GM18520 (cell line): ENCODE measurements around the gene TERB2.
"Not testable (repeated sequence)": the region's sequence is repeated elsewhere in the genome, so short reads cannot be mapped to it uniquely, and the experiment has no call there.

Experiments used
- ATAC-seq: cut with Tn5 transposase; IDR thresholded peaks from one replicate; pipeline ENCODE4 v1.9.1; 2021; ENCODE audit not compliant: unreplicated experiment

The TERB2 gene

DNA sequence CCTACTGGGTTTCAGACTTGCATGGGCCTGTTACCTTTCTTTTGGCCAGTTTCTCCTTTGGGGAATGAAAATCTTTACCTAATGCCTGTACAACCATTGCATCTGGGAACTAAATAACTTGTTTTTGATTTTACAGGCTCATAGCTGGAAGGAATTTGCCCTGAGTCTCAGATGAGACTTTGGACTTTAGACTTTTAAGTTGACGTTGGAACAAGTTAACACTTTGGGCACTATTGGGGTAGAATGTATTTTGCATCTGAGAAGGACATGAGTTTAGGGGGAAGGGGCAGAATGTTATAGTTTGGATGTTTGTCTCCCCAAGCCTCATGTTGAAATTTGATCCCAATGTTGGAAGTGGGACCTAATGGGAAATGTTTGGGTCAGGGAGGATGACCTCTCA, 44.7 kb downstream of the TERB2 start:
- not testable (repeated sequence) for ATAC-seq

DNA sequence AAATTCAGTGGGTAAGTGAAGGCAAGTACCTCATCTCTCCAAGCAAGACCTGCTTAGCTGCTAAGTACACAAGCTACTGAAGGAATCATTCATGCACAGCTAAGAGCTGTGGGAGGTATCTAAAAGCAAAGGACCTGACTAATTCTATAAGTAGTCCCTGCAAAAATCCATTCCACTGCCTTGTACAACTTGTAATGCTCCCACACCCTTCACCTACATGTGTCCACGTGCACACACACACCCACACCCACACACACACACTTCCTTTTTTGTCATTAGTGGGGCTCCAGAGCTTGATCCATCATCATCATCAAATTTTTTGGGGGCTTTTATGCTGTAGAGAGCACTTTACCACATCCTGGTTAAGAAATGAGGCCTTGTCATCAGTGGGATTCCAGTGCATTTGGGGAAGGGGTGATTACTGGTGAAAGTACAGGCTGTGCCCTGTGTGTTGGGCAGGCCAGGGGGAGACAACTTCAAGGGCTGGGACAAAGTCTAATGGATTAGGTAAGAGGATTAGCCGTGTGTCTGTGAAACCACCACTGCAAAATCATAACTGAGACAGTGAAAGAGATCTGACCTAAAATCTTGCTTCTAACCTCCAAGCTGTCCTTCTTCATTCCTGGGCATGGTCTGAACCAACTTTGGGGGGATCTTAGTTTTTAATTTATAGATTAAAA, 47.4 kb downstream of the TERB2 start:
- not testable (repeated sequence) for ATAC-seq

DNA sequence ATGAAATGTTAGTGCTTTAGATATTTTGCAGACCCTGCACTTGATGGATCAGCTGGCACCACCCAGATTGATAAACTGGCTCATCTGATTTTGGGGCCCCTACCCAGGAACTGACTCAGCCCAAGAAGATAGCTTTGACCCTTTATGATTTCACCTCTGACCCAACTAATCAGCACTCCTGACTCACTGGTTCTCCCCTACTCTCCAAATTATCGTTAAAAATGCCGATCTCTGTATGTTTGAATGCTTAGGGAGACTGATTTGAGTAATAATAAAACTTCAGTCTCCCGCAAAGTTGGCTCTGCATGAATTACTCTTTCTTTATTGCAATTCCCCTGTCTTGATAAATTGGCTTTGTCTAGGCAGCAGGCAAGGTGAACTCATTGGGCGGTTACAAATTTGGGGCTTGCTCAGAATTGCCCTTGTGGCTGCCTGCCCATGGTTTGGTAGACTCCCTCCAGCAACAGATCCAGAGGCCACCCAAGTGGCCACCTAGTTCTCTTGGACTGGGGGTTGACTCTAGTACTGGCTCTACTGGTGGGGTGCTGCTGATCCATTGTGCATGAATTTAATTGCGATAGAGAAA, 48.2 kb downstream of the TERB2 start:
- ATAC-seq = not testable (repeated sequence)

DNA sequence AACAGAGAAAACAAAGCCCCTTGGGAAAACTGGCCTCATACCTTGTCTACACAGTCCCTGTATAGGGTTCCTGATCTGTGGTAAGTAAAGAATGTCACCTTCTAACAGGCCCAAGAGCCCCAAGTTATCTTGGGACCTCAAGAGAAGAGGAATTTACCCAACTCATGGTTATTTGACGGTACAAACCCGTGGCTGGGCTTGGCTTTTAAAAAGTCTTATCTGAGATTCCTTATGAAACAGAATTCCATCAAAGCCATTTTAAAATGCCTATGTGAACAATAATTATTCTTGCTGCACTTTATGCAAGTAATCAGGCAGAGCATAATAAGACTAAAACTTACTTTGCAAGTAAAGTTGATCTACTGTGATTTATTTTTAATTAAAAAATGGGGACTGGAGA, 52.6 kb downstream of the TERB2 start:
- no peak for ATAC-seq

DNA sequence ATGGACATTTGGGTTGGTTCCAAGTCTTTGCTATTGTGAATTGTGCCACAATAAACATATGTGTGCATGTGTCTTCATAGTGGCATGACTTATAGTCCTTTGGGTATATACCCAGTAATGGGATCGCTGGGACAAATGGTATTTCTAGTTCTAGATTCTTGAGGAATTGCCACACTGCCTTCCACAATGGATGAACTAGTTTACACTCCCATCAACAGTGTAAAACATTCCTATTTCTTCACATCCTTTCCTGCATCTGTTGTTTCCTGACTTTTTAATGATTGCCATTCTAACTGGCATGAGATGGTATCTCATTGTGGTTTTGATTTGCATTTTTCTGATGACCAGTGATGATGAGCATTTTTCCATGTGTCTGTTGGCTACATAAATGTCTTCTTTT, 58.6 kb downstream of the TERB2 start:
- not testable (repeated sequence) for ATAC-seq

DNA sequence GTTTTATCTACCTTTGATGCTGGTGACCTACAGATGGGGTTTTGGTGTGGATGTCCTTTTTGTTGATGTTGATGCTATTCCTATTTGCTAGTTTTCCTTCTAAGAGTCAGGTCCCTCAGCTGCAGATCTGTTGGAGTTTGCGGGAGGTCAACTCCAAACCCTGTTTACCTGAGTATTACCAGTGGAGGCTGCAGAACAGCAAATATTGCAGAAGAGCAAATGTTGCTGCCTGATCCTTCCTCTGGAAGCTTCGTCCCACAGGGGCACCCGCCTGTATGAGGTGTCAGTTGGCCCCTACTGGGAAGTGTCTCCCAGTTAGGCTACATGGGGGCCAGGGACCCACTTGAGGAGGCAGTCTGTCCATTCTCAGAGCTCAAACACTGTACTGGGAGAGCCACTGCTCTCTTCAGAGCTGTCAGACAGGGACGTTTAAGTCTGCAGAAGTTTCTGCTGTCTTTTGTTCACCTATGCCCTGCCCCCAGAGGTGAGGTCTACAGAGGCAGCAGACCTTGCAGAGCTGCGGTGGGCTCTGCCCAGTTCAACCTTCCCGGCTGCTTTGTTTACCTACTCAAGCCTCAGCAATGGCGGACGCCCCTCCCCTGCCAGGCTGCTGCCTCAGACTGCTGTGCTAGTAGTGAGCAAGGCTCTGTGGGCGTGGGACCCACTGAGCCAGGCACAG, 63.9 kb downstream of the TERB2 start:
- not testable (repeated sequence) for ATAC-seq

DNA sequence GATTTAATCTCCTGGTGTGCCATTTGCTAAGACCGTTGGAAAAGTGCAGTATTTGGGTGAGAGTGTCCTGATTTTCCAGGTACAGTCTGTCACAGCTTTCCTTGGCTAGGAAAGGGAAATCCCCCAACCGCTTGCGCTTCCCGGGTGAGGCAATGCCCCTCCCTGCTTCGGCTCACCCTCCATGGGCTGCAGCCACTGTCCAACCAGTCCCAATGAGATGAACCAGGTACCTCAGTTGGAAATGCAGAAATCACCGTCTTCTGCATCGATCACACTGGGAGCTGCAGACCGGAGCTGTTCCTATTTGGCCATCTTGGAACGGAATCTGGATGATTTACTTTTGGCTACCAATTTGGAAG, 64.4 kb downstream of the TERB2 start:
- not testable (repeated sequence) for ATAC-seq

DNA sequence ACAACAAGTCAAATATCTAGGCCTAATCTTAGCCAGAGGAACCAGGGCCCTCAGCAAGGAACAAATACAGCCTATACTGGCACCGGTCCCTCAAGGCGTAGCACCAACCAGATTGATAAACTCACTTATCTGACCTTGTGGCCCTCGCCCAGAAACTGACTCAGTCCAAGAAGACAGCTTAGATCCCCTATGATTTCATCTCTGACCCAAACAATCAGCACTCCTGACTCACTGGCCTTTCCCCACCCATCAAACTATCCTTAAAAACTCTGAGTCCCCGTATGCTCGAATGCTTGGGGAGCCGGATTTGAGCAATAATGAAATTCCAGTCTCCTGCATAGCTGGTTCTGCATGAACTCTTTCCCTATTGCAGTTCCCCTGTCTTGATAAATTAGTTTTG, 64.9 kb downstream of the TERB2 start:
- ATAC-seq = no peak

DNA sequence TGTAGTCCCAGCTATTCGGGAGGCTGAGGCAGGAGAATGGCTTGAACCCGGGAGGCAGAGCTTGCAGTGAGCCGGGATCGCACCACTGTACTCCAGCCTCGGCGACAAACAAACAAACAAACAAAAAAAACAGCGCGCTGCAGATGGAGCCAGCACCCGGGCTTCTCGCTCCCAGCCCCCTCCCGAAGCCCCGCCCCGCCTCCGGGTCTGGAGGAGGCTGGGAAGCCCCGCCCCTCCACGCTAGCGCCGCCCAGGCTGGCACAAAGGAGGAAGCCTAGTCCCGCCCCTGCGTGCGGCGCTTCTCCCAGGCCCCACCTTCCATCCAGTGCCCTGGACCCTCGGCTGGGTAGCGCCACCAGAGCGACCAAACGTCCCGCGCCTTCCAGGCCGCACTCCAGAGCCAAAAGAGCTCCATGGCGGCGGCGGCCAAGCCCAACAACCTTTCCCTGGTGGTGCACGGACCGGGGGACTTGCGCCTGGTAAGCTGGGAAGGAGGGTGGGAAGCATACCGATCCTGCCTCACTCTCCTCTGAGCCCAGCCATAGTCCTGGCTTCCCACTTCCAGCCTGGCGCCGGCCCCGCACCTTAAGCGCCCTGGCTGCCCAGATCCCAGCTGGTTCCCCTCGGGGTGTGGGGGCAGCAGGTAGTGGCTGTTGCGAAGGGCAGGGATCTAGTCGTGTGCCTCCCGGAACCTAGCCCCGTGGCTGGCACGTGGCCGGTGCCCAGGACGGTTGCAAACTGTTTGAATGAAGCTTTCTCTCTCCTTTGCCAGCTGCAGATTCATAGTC, 66.6 kb downstream of the TERB2 start, which contains the start of gene SORD:
TSS of gene SORD (plus strand) at position 325 of the 788 bp plus-strand sequence. CDS start at position 414, 89 bp downstream.
- ATAC-seq = peak; percentile 91

DNA sequence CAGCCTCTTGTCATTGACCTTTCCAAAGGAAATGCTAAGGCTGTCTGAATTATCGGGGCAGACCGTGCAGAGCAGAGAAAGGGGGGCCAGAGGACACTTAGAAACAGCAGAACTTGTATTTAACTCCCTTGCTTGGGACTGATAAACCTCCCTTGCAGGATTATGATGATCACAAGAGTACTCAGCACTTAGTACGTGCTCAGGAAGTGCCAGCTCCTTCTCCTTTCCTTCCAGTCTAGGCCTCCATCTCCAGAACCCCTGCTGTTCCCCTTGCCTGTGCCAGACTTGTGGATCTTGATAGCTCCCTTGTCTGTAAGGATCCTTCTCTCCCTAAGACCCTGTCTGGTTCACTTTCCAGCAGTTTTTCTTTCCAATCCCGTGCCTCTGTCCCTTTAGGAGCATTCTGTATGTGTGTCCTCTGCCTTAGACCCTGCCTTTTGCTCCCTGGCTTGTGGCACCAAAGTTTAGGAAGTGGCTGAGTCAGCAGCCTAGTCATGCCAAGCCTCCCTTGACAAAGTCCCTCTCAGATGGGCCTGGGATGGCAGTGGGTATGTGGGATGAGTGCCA, 67.3 kb downstream of the TERB2 start:
- no peak for ATAC-seq

DNA sequence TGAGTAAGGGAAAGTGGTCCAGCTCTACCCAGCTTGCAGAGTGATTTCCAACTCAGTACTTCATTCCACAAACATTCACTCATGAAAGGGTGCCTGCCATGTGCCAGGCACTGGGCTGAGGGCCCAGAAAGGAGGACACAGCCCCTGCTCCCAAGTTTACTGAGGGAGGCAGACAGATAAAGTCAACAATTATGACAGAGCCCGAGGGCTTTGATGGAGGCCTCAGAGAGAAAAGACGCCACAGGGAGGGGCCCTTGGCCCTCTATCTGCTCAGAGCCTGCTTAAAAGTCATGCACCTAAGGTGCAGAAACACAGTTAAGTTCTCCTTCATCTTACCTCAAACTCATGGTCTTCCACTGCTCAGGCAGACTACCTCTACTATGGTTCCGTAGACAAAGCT, 68.2 kb downstream of the TERB2 start:
- ATAC-seq = not testable (repeated sequence)

DNA sequence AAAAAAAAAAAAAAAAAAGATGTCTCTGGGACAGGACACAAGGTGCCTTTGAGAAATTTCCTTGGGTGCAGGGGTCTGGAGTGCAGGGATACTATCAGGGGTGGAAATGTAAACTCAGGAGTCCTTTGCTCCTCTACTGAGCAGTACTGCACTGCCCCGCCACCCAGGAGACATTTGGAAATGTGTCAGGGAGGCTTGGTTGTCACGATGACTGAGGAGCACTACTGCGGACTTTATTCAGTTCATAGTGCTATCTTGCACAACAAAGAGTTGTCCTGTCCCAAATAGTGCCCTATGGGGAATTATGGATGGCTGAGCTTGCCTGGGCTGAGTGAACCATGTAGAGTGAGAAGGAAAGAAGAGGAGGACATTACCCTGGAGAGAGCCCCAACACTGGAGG, 69.1 kb downstream of the TERB2 start:
- not testable (repeated sequence) for ATAC-seq

DNA sequence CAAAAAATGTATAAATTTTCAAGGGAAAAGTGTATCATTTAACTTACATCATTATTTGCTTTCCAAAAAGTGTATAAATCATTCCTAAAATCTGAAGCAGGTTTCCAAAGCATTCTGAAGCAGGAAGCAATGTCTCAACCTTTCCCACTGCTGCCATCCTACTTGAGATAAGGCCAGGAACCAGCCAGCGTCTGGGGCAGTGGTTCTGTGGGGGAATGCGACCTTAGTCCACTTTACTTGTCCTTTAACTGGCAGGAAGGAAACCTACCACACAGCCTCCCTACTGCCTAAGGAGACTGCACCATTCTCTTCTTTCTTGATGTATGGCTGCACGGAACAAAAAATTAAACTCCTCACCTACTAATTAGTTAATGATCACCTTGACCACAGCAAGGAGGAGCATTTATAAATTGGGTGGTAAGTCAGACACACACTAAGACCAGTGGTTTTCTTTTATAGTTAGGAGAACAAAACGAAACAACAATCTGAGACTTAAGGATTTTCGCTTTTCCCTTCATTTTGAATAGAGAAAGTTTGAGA, 70.2 kb downstream of the TERB2 start:
- ATAC-seq = no peak

DNA sequence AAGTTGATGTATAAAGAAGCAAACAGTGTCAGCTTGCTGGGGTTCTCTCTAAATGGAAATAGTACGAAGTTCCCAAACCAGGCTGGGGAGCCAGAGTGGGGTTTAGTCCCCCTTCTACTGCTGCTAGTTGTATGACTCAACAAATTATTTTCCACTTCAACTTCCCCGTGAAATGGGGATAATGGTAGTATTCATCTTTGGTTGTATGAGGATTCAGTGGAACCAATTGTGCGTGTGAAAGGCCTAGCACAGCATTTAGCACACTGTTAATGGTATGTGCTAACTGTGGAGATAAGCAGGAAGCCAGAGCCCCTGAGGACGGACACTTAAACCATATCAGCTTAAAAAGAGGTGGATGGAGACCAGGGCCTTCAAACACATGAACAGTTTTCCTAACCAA, 70.7 kb downstream of the TERB2 start:
- no peak for ATAC-seq
